Tibial nerve (tissue), 4 donors: ENCODE data around the gene AIFM1. TPM values are rescaled to one million over a fixed set of nuclear protein-coding genes. Genes with fewer than 3 reads are reported as not detected.
A peak's percentile ranks its signal among the peaks of the same experiment; 100 is the strongest.

Experiments used
- DNase-seq, 2 donors: peaks; one replicate each; pipeline ENCODE4 v3.0.0-alpha.2; 2019; ENCODE audit warnings: low spot score in 2 of 2
- H3K27ac ChIP-seq, 4 donors: fragments of 200-600 bp; sonication (generic) in 3 of 4; one replicate each; pipeline ENCODE4 v1.5.1; 2017 to 2019; ENCODE audit warnings: mild to moderate bottlenecking in 1 of 4
- H3K27me3 ChIP-seq, 2 donors: fragments of 200-600 bp; sonication (generic) in 1 of 2; one replicate each; pipeline versions ENCODE4 v1.5.1 to v1.6.0; 2017 to 2019
- H3K36me3 ChIP-seq, 3 donors: fragments of 200-600 bp; sonication (generic); one replicate each; pipeline ENCODE4 v1.5.1; 2018 to 2019
- H3K4me1 ChIP-seq, 4 donors: fragments of 200-600 bp; sonication (generic) in 3 of 4; one replicate each; pipeline ENCODE4 v1.5.1; 2017 to 2019
- H3K4me3 ChIP-seq, 4 donors: fragments of 200-600 bp; sonication (generic) in 3 of 4; one replicate each; pipeline ENCODE4 v1.5.1; 2017 to 2019; ENCODE audit warnings: mild to moderate bottlenecking in 1 of 4, moderate library complexity in 1 of 4
- H3K9me3 ChIP-seq, 4 donors: fragments of 200-600 bp; sonication (generic) in 3 of 4; one replicate each; pipeline ENCODE4 v1.5.1; 2017 to 2019
- EP300 ChIP-seq, 2 donors: sonication (generic); formaldehyde crosslinking; IDR thresholded peaks; one replicate each; pipeline ENCODE4 v1.6.1; 2017; ENCODE audit warnings: antibody characterized with exemption in 2 of 2, mild to moderate bottlenecking in 1 of 2
- POLR2A ChIP-seq, 2 donors: fragments of 450-650 bp; IDR thresholded peaks; one replicate each; pipeline ENCODE4 v1.6.1; 2017; ENCODE audit warnings: antibody characterized with exemption in 2 of 2, mild to moderate bottlenecking in 2 of 2, moderate library complexity in 2 of 2
- WGBS, 2 donors: methylation state at CpG; one replicate each; pipeline ENCODE4 v1.1.5; 2018; 5-methylcytosine and 5-hydroxymethylcytosine counted together
- total RNA-seq, 4 donors: library from RNA; depleted of rRNA; stranded (reverse); fragments of >200 nt; gene quantifications; one replicate each; pipeline ENCODE4 v1.1.0, GENCODE V29; 2016
- TF ChIP-seq, protein P1 (sequence below), 5 experiments: fragments of 200-600 bp in 3 of 5; fragments of 450-650 bp in 2 of 5; sonication (generic) in 3 of 5; IDR thresholded peaks; one replicate each; pipeline ENCODE4 v1.5.1; 2016 to 2019; ENCODE audit warnings: antibody characterized with exemption in 5 of 5, mild to moderate bottlenecking in 3 of 5, moderate library complexity in 2 of 5

AIFM1 gene
- total RNA-seq, 4 donors from 2014 or later: 12.0 to 18.4 (median 16.7) TPM

- H3K27me3 ChIP-seq: no peaks in the 10 kb centered on the region
- TF ChIP-seq, protein P1, sequence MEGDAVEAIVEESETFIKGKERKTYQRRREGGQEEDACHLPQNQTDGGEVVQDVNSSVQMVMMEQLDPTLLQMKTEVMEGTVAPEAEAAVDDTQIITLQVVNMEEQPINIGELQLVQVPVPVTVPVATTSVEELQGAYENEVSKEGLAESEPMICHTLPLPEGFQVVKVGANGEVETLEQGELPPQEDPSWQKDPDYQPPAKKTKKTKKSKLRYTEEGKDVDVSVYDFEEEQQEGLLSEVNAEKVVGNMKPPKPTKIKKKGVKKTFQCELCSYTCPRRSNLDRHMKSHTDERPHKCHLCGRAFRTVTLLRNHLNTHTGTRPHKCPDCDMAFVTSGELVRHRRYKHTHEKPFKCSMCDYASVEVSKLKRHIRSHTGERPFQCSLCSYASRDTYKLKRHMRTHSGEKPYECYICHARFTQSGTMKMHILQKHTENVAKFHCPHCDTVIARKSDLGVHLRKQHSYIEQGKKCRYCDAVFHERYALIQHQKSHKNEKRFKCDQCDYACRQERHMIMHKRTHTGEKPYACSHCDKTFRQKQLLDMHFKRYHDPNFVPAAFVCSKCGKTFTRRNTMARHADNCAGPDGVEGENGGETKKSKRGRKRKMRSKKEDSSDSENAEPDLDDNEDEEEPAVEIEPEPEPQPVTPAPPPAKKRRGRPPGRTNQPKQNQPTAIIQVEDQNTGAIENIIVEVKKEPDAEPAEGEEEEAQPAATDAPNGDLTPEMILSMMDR (IDR thresholded peaks at IDR 0.05): no peak
- TF ChIP-seq POLR2A (IDR thresholded peaks at IDR 0.05) (no peak), EP300 (IDR thresholded peaks at IDR 0.05) (no peak)
- DNase-seq: no peak
- 79 to 92% methylated on average over 5 of the region's 5 CpGs for WGBS, 2 donors
- no peak overlapping the region for H3K27ac ChIP-seq
- no peaks in the 10 kb centered on the region for H3K9me3 ChIP-seq
- peaks cover 0 to 74% (median 0%) of the 10 kb centered on the region in 3 donors for H3K36me3 ChIP-seq
- no peaks in the 10 kb centered on the region for H3K4me1 ChIP-seq
- no peak overlapping the region for H3K4me3 ChIP-seq
Observed at GRCh38 chrX:130136496-130136895, 29.1 kb downstream of the AIFM1 start.

DNA sequence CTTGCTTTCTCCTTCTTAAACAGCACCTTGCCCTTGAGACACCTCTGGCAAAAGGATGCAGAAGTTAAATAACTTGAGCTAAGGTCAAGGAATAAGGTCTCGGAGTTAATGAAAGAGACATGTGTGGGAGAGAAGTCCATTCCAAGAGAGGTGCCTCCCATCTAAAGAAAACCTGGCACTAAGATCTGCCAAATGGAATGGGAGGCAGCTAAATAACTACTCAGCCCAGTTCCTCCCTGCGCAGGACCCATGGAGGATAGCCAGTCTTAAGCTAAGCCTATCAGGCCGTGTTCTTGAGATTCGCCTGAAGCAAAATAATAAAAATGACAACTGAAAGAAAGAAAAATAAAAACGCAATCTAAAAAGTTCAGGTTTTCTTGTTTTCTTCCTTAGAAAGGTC lies 34.7 kb downstream of the AIFM1 start:
- TF ChIP-seq EP300 (IDR thresholded peaks at IDR 0.05) (no peak), POLR2A (IDR thresholded peaks at IDR 0.05) (no peak)
- TF ChIP-seq, protein P1 (IDR thresholded peaks at IDR 0.05): no peak
- 67 to 80% methylated on average over 5 of the region's 5 CpGs for WGBS, 2 donors
- H3K27me3 ChIP-seq: no peaks in the 10 kb centered on the region
- no peak overlapping the region for H3K4me3 ChIP-seq
- no peaks in the 10 kb centered on the region for H3K4me1 ChIP-seq
- DNase-seq: no peak
- H3K9me3 ChIP-seq: no peaks in the 10 kb centered on the region
- H3K36me3 ChIP-seq: peaks cover 0 to 76% (median 0%) of the 10 kb centered on the region in 3 donors
- H3K27ac ChIP-seq: no peak overlapping the region

DNA sequence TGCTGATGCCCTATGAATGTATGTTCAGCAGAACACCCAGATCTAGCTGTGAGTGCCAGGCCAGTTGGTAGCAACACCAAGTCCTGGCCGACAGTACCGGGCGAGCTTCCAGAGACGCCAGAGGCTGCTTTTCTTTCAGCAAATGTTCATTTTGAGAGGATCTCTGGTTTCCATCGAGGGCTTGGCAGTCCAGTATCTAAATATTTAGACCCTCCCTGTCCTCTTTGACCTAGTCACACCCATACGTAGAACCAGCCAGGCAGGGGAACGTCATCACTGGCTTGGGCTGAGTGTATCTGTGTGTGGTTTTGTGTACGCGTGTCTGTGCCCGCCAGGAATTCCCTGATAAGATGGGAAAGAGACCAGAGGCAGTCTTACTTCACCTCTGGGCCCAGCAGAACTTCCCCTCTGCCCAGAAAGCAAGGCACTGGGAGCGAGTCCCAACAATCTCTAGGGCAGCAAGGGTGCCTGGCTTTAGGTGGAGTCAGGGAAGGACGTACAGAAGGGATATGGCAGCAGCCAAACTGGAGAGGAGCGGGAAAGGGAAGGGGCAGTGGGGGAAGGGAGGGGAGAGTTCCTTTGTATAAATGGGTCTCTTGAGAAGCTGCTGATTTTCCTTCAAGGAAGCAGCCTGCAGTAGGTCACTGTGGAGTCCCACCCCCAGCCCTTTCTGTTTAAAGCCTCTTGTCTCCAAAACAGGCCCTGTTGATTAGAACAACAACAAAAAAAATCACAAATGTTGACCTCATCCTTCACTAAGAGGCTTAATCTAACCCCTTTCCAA lies 40.4 kb downstream of the AIFM1 start:
- Histone ChIP-seq H3K27ac (peak overlapping the region in 3 of 4 donors; percentile 34 to 76 (median 63)), H3K36me3 (peaks cover 0 to 37% (median 0%) of the 10 kb centered on the region in 3 donors), H3K4me1 (peaks cover 0 to 11% (median 2%) of the 10 kb centered on the region in 4 donors), H3K27me3 (no peaks in the 10 kb centered on the region), H3K9me3 (no peaks in the 10 kb centered on the region), H3K4me3 (no peak overlapping the region)
- peak; percentile 28 to 50 for DNase-seq
- TF ChIP-seq, protein P1 (IDR thresholded peaks at IDR 0.05): no peak
- TF ChIP-seq POLR2A (IDR thresholded peaks at IDR 0.05) (no peak), EP300 (IDR thresholded peaks at IDR 0.05) (peak in 1 of 2 donors; percentile 49)
- WGBS, 2 donors: 54 to 58% methylated on average over 13 of the region's 13 CpGs

GRCh38 chrX:130124577-130124976 lies 41.1 kb downstream of the AIFM1 start:
- Histone ChIP-seq H3K4me1 (peaks cover 0 to 12% (median 2%) of the 10 kb centered on the region in 4 donors), H3K27me3 (no peaks in the 10 kb centered on the region), H3K9me3 (no peaks in the 10 kb centered on the region), H3K27ac (peak overlapping the region in 1 of 4 donors; percentile 76), H3K4me3 (no peak overlapping the region), H3K36me3 (peaks cover 0 to 30% (median 0%) of the 10 kb centered on the region in 3 donors)
- TF ChIP-seq, protein P1 (IDR thresholded peaks at IDR 0.05): no peak
- TF ChIP-seq POLR2A (IDR thresholded peaks at IDR 0.05) (no peak), EP300 (IDR thresholded peaks at IDR 0.05) (no peak)
- WGBS, 2 donors: 65 to 68% methylated on average over 4 of the region's 4 CpGs
- no peak for DNase-seq

GRCh38 chrX:130121505-130121800 lies 44.2 kb downstream of the AIFM1 start:
- Histone ChIP-seq H3K27ac (peak overlapping the region in 3 of 4 donors; percentile 63 to 85 (median 65)), H3K27me3 (no peaks in the 10 kb centered on the region), H3K4me1 (peaks cover 0 to 15% (median 2%) of the 10 kb centered on the region in 4 donors), H3K36me3 (peaks cover 0 to 2% (median 0%) of the 10 kb centered on the region in 3 donors), H3K9me3 (no peaks in the 10 kb centered on the region), H3K4me3 (peak overlapping the region in 3 of 4 donors; percentile 21 to 50 (median 39))
- no peak for DNase-seq
- 5 to 74% methylated on average over 4 to 13 of the region's 13 CpGs for WGBS, 2 donors
- no peak for TF ChIP-seq POLR2A (IDR thresholded peaks at IDR 0.05)
- no peak for TF ChIP-seq EP300 (IDR thresholded peaks at IDR 0.05)
- TF ChIP-seq, protein P1 (IDR thresholded peaks at IDR 0.05): no peak
